ENCODE results near the gene RRBP1. TPM values are rescaled to one million over a fixed set of nuclear protein-coding genes. Genes with fewer than 3 reads are reported as not detected.

The RRBP1 gene
- total RNA-seq, 1 donor from 2014 or later, result 459 TPM

- TF ChIP-seq CTCF (IDR thresholded peaks at IDR 0.05), result no peak
- peak; percentile 68 for DNase-seq (ENCODE audit: low spot score)
- no peaks in the 10 kb centered on the region for H3K9me3 Mint-ChIP-seq (ENCODE audit: low read depth)
- H3K27me3 Mint-ChIP-seq (ENCODE audit: low read depth), result peaks cover 2% of the 10 kb centered on the region
- H3K36me3 Mint-ChIP-seq (ENCODE audit: low read depth), result no peaks in the 10 kb centered on the region
- no peak overlapping the region for H3K27ac Mint-ChIP-seq (ENCODE audit: unreplicated experiment)
- peaks cover 6% of the 10 kb centered on the region for H3K4me1 Mint-ChIP-seq (ENCODE audit: low read depth)
- H3K4me3 Mint-ChIP-seq (ENCODE audit: unreplicated experiment), result no peak overlapping the region
Measured at GRCh38 chr20:17727351-17727750, 45.3 kb upstream of the RRBP1 start.

DNA sequence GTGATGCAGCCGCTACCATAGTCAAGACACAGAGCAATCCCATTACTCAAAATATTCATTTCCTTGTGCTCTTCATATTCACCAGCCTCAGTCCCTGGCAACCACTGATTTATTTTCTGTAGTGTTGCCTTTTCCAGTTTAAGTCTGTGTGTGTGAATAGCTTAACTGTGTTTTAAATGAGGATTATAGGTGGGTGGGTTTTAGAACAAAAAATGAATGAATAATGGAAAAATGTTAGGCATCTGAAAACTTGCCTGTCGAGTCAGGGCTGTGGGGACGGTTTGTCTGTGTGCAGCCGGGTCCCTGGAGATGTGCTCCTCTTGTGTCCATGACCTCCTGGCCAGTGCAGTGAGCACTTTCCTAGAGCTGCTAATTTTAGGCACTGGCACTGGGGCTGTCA is 44.9 kb upstream of the RRBP1 start:
- Mint-ChIP-seq H3K4me1 (ENCODE audit: low read depth) (peaks cover 6% of the 10 kb centered on the region), H3K27me3 (ENCODE audit: low read depth) (peaks cover 2% of the 10 kb centered on the region), H3K36me3 (ENCODE audit: low read depth) (no peaks in the 10 kb centered on the region), H3K27ac (ENCODE audit: unreplicated experiment) (no peak overlapping the region), H3K9me3 (ENCODE audit: low read depth) (no peaks in the 10 kb centered on the region), H3K4me3 (ENCODE audit: unreplicated experiment) (no peak overlapping the region)
- no peak for TF ChIP-seq CTCF (IDR thresholded peaks at IDR 0.05)
- DNase-seq (ENCODE audit: low spot score), result no peak

GRCh38 chr20:17725094-17725835 is 43.2 kb upstream of the RRBP1 start:
- H3K9me3 Mint-ChIP-seq (ENCODE audit: low read depth), result no peaks in the 10 kb centered on the region
- H3K27me3 Mint-ChIP-seq (ENCODE audit: low read depth), result peaks cover 2% of the 10 kb centered on the region
- no peak overlapping the region for H3K4me3 Mint-ChIP-seq (ENCODE audit: unreplicated experiment)
- H3K4me1 Mint-ChIP-seq (ENCODE audit: low read depth), result peaks cover 6% of the 10 kb centered on the region
- DNase-seq (ENCODE audit: low spot score), result peak; percentile 58
- no peaks in the 10 kb centered on the region for H3K36me3 Mint-ChIP-seq (ENCODE audit: low read depth)
- no peak overlapping the region for H3K27ac Mint-ChIP-seq (ENCODE audit: unreplicated experiment)
- no peak for TF ChIP-seq CTCF (IDR thresholded peaks at IDR 0.05)

DNA sequence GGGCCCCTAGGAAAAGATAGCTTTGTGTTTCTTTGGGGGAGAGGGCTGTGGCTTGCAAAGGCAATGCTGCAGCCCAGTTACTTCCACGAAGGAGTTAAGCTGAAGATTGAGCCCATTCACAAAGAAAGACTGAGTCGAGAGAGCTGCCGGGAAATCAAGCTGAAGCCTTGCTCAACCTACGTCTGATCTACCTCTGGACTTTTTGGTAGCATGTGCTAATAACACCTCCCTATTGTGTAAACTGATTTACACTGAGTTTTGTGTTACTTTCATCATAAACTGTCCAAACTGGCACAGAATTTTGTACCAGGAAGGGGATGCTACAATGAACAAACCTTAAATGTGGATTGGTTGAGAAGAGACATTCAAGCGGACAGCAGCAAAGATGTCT is 41.3 kb upstream of the RRBP1 start:
- H3K4me3 Mint-ChIP-seq (ENCODE audit: unreplicated experiment), result no peak overlapping the region
- H3K27ac Mint-ChIP-seq (ENCODE audit: unreplicated experiment), result no peak overlapping the region
- peaks cover 2% of the 10 kb centered on the region for H3K27me3 Mint-ChIP-seq (ENCODE audit: low read depth)

More for the DNA sequence above, 41.3 kb upstream of the RRBP1 start:
- DNase-seq (ENCODE audit: low spot score), result no peak
- Mint-ChIP-seq H3K9me3 (ENCODE audit: low read depth) (no peaks in the 10 kb centered on the region), H3K36me3 (ENCODE audit: low read depth) (no peaks in the 10 kb centered on the region), H3K4me1 (ENCODE audit: low read depth) (peaks cover 6% of the 10 kb centered on the region)
- no peak for TF ChIP-seq CTCF (IDR thresholded peaks at IDR 0.05)
